Upper lobe of right lung (tissue), 1 donor: ENCODE measurements around the gene KLF14. TPM values are rescaled to one million over a fixed set of nuclear protein-coding genes. Genes with fewer than 3 reads are reported as not detected.

Experiments
- ATAC-seq: fragments of 200-7000 bp; cut with Tn5 transposase; one replicate; pipeline ENCODE4 v1.9.1; 2020; ENCODE audit warnings: mild to moderate bottlenecking, moderate library complexity
- DNase-seq: peaks from one replicate; pipeline ENCODE4 v3.0.0-alpha.2; 2020
- H3K27ac ChIP-seq: fragments of 200-600 bp; one replicate; pipeline ENCODE4 v1.8.0; 2022
- H3K27me3 ChIP-seq: fragments of 200-600 bp; one replicate; pipeline ENCODE4 v1.8.0; 2022; ENCODE audit warnings: mild to moderate bottlenecking
- H3K36me3 ChIP-seq: fragments of 200-600 bp; one replicate; pipeline ENCODE4 v1.8.0; 2022
- H3K4me1 ChIP-seq: fragments of 200-600 bp; one replicate; pipeline ENCODE4 v1.8.0; 2022
- H3K4me3 ChIP-seq: fragments of 200-600 bp; one replicate; pipeline ENCODE4 v1.8.0; 2022; ENCODE audit warnings: mild to moderate bottlenecking
- H3K9me3 ChIP-seq: fragments of 200-600 bp; one replicate; pipeline ENCODE4 v1.8.0; 2022
- CTCF ChIP-seq: fragments of 200-600 bp; IDR thresholded peaks from one replicate; pipeline ENCODE4 v1.8.0; 2022; ENCODE audit warnings: antibody characterized with exemption
- intact Hi-C: fragments of 100-400 bp; cut with DNase I; formaldehyde crosslinking; loops from one replicate; pipeline ENCODE4 v1.11.0; 2022
- total RNA-seq: library from RNA; stranded (reverse); fragmentation: NEBNext Ultra II Directional; extraction: Animal tissue kit (Norgen Biotek cat#: 25700); gene quantifications from one replicate; pipeline ENCODE4 v1.2.1, GENCODE V29; 2021
- donor health status: DM: no; HTN: yes; CAD: no; lungs with severe emphysema.

The KLF14 gene
- total RNA-seq, 1 donor from 2014 or later: not detected

GRCh38 chr7:130708001-130708400 lies 26.0 kb downstream of the KLF14 start:
- H3K27ac ChIP-seq: no peak overlapping the region
- H3K9me3 ChIP-seq: no peaks in the 10 kb centered on the region
- no peaks in the 10 kb centered on the region for H3K27me3 ChIP-seq
- no peak for DNase-seq
- no peaks in the 10 kb centered on the region for H3K36me3 ChIP-seq
- no peak for ATAC-seq
- intact Hi-C loops: no loop called here
- H3K4me1 ChIP-seq: no peaks in the 10 kb centered on the region
- no peak for TF ChIP-seq CTCF
- H3K4me3 ChIP-seq: no peak overlapping the region

- H3K36me3 ChIP-seq: no peaks in the 10 kb centered on the region
- no peaks in the 10 kb centered on the region for H3K27me3 ChIP-seq
- H3K4me3 ChIP-seq: no peak overlapping the region
- H3K27ac ChIP-seq: no peak overlapping the region
- DNase-seq (no peak), ATAC-seq (no peak)
- intact Hi-C loops: no loop called here
- no peaks in the 10 kb centered on the region for H3K4me1 ChIP-seq
- TF ChIP-seq CTCF: no peak
- H3K9me3 ChIP-seq: no peaks in the 10 kb centered on the region
These were observed 30.2 kb downstream of the KLF14 start for GRCh38 chr7:130703851-130704250.

DNA sequence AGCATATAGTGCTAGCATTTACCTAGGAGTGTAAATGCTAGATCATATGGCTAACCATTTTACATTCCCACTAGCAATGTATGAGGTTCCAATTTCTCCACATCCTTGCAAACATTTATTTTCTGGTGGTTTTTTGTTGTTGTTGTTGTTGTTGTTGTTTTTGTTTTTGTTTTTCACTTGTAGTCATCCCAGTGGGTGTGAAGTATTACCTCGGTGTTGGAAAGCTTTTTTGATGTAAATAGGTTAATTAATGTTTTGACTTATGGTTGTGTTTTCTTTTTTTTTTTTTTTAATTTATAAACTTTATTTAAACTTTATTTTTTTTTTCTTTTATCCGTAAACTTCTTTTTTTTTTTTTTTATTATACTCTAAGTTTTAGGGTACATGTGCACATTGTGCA lies 32.4 kb downstream of the KLF14 start:
- Histone ChIP-seq H3K4me3 (no peak overlapping the region), H3K36me3 (no peaks in the 10 kb centered on the region), H3K9me3 (no peaks in the 10 kb centered on the region), H3K4me1 (no peaks in the 10 kb centered on the region), H3K27me3 (no peaks in the 10 kb centered on the region), H3K27ac (no peak overlapping the region)
- no peak for ATAC-seq
- intact Hi-C loops: no loop called here
- no peak for TF ChIP-seq CTCF
- DNase-seq: no peak

- H3K27me3 ChIP-seq: no peaks in the 10 kb centered on the region
- no peaks in the 10 kb centered on the region for H3K36me3 ChIP-seq
- no peak for ATAC-seq
- intact Hi-C loops: no loop called here
- no peak overlapping the region for H3K4me3 ChIP-seq
- no peak overlapping the region for H3K27ac ChIP-seq
- H3K9me3 ChIP-seq: no peaks in the 10 kb centered on the region
- DNase-seq: no peak
- H3K4me1 ChIP-seq: no peaks in the 10 kb centered on the region
- TF ChIP-seq CTCF: no peak
These were observed 33.2 kb downstream of the KLF14 start for GRCh38 chr7:130700760-130701159.

DNA sequence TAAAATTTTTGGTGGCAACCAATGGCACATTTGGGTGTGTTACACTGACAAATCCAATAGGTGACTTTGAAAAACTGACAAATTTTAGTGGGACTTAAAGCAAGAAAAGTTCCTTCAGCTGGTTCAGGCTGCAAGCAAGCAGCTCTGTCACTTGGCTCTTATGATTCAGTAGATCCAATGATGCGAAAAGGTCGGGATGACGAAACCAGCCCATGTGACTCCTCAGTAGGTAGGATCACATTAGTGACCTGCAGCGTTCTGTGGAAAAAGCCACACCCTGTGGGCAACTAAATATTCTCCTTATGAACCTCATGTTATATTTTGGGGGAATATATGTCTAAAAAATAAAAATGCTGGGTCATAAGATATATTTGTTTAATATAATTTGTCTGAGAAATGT lies 34.3 kb downstream of the KLF14 start:
- ATAC-seq: no peak
- Histone ChIP-seq H3K4me1 (no peaks in the 10 kb centered on the region), H3K36me3 (no peaks in the 10 kb centered on the region), H3K27me3 (no peaks in the 10 kb centered on the region), H3K27ac (no peak overlapping the region), H3K4me3 (no peak overlapping the region), H3K9me3 (no peaks in the 10 kb centered on the region)
- no peak for DNase-seq
- intact Hi-C loops: no loop called here
- TF ChIP-seq CTCF: no peak

DNA sequence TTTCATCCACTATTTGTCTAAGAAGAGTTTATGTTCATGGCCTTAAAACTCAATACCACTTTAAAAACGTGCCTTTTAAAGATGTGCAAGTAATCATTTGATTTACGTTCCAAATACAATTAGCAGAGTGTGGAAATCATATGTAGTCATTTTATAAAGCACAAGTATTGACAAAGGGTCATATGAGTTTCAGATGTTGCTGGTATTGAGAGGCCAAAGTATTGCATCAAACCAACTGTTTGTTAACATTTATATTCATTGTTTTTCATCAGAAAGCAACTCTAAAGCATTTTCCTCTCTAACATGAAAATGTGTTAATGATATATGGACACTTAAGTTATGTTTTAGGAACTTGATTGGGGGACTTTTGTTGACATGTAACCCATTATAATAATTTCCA lies 36.2 kb downstream of the KLF14 start:
- no peaks in the 10 kb centered on the region for H3K9me3 ChIP-seq
- ATAC-seq (no peak), DNase-seq (no peak)
- no peak overlapping the region for H3K27ac ChIP-seq
- no peak for TF ChIP-seq CTCF
- no peaks in the 10 kb centered on the region for H3K36me3 ChIP-seq
- H3K4me1 ChIP-seq: no peaks in the 10 kb centered on the region
- no peaks in the 10 kb centered on the region for H3K27me3 ChIP-seq
- no peak overlapping the region for H3K4me3 ChIP-seq
- intact Hi-C loops: no loop called here
